GM12878 (cell line): Measurements from ENCODE around the gene ZNF625. TPM values are rescaled to one million over a fixed set of nuclear protein-coding genes. Genes with fewer than 3 reads are reported as not detected.

Experiments
- ATAC-seq: fragments of 200-7000 bp; cut with Tn5 transposase; 3 replicates; pipeline ENCODE4 v1.9.1; 2020; ENCODE audit warnings: mild to moderate bottlenecking, moderate library complexity
- BruUV-seq: library from RNA; stranded (reverse); fragments of 400-500 nt; replicated peaks from 2 replicates; lab custom pipeline; 2021; lab: Mats Ljungman, UMichigan
- CTCF ChIA-PET: fragments of 300-600 bp; sonication (Branson Sonifier 250); formaldehyde crosslinking; extraction: SDS; loops from one replicate; lab custom pipeline; 2021; ENCODE audit warnings: inconsistent platforms; lab: Yijun Ruan, JAX
- POLR2A ChIA-PET: fragments of 350-600 bp; formaldehyde crosslinking; extraction: SDS; loops from one replicate; lab custom pipeline; 2021; ENCODE audit warnings: inconsistent platforms; lab: Charles Lee
- RAD21 ChIA-PET: fragments of 300-600 bp; sonication (Branson Sonifier 250); formaldehyde crosslinking; loops from one replicate; lab custom pipeline; 2023; ENCODE audit warnings: antibody characterized with exemption; ENCODE audit not compliant: unreplicated experiment; lab: Charles Lee
- SMC1A ChIA-PET: fragments of 300-600 bp; sonication (Branson Sonifier 250); formaldehyde crosslinking; loops from one replicate; lab custom pipeline; 2023; ENCODE audit not compliant: unreplicated experiment, uncharacterized antibody; lab: Charles Lee
- DNase-seq: peaks from one replicate; pipeline ENCODE4 v3.0.0-alpha.2; 2011; ENCODE audit warnings: low read depth, low spot score
- FAIRE-seq: peaks from 3 replicates; lab custom pipeline; 2011; peaks lifted over from hg19 to GRCh38; lab: Jason Lieb, UNC
- H2AFZ ChIP-seq: 2 replicates; pipeline ENCODE4 v1.6.0; 2011; ENCODE audit warnings: low read depth, low read length, control low read depth; ENCODE audit not compliant: control insufficient read depth
- H3K27ac ChIP-seq: 2 replicates; pipeline ENCODE4 v1.5.1; 2011; ENCODE audit warnings: control low read depth; ENCODE audit not compliant: control insufficient read depth, insufficient read depth
- H3K27me3 ChIP-seq, 2 experiments: replicated peaks in 1 of 2; 2 replicates each; pipeline versions ENCODE4 v1.6.0 to v1.6.1; 2011; ENCODE audit warnings: low read length in 1 of 2; ENCODE audit not compliant: control insufficient read depth in 2 of 2, insufficient read depth in 2 of 2
- H3K36me3 ChIP-seq, 2 experiments: 2 replicates each; pipeline ENCODE4 v1.5.1; 2011; ENCODE audit warnings: low read length in 1 of 2; ENCODE audit not compliant: control insufficient read depth in 2 of 2, insufficient read depth in 2 of 2
- H3K4me1 ChIP-seq: 2 replicates; pipeline ENCODE4 v1.6.1; 2011; ENCODE audit warnings: mild to moderate bottlenecking, low read length, moderate library complexity, mixed read lengths; ENCODE audit not compliant: control insufficient read depth, insufficient read depth
- H3K4me2 ChIP-seq: 2 replicates; pipeline ENCODE4 v1.6.0; 2011; ENCODE audit warnings: control low read depth; ENCODE audit not compliant: control insufficient read depth, insufficient read depth
- H3K4me3 ChIP-seq: fragments of 200-600 bp; sonication (generic); 2 replicates; pipeline ENCODE4 v1.5.1; 2016
- H3K79me2 ChIP-seq: 2 replicates; pipeline ENCODE4 v1.6.0; 2011; ENCODE audit warnings: low read length; ENCODE audit not compliant: control insufficient read depth, insufficient read depth
- H3K9ac ChIP-seq: 2 replicates; pipeline ENCODE4 v1.8.0; 2011; ENCODE audit warnings: low read length, control low read depth, mixed read lengths; ENCODE audit not compliant: control insufficient read depth, insufficient read depth
- H3K9me3 ChIP-seq: replicated peaks from 3 replicates; pipeline ENCODE4 v1.5.1; 2011; ENCODE audit warnings: mild to moderate bottlenecking, low read length; ENCODE audit not compliant: control insufficient read depth, insufficient read depth
- H4K20me1 ChIP-seq: 2 replicates; pipeline ENCODE4 v1.6.0; 2011; ENCODE audit not compliant: control insufficient read depth, insufficient read depth
- BRCA1 ChIP-seq: IDR thresholded peaks from 2 replicates; pipeline ENCODE4 v1.6.1; 2011; ENCODE audit warnings: low read depth, low read length, improper control_type of control experiment
- DPF2 ChIP-seq: fragments of 450-650 bp; IDR thresholded peaks from 2 replicates; pipeline ENCODE4 v1.6.1; 2017; ENCODE audit warnings: mild to moderate bottlenecking
- GATAD2B ChIP-seq: fragments of 450-650 bp; conservative IDR thresholded peaks from 2 replicates; pipeline ENCODE4 v1.6.1; 2017; ENCODE audit warnings: low read depth, mild to moderate bottlenecking, moderate library complexity
- NBN ChIP-seq: fragments of 450-650 bp; IDR thresholded peaks from 2 replicates; pipeline ENCODE4 v1.6.1; 2016
- NFYA ChIP-seq: IDR thresholded peaks from 2 replicates; pipeline ENCODE4 v1.6.1; 2011; ENCODE audit warnings: low read depth, mild to moderate bottlenecking, low read length, improper control_type of control experiment, borderline replicate concordance
- RELA ChIP-seq: fragments of 450-650 bp; IDR thresholded peaks from 2 replicates; pipeline ENCODE4 v1.8.0; 2014; ENCODE audit warnings: borderline replicate concordance; ENCODE audit not compliant: partially characterized antibody
- RUNX3 ChIP-seq: IDR thresholded peaks from 2 replicates; pipeline ENCODE4 v1.6.1; 2012; ENCODE audit warnings: low read length, inconsistent platforms
- SRF ChIP-seq, 2 experiments: IDR thresholded peaks; 2 replicates each; pipeline ENCODE4 v1.6.1; 2011; ENCODE audit warnings: low read depth in 2 of 2, low read length in 2 of 2, mild to moderate bottlenecking in 1 of 2, moderate library complexity in 1 of 2
- ZNF217 ChIP-seq: fragments of 450-650 bp; IDR thresholded peaks from 2 replicates; pipeline ENCODE4 v1.6.1; 2017; ENCODE audit warnings: antibody characterized with exemption, mild to moderate bottlenecking
- WGBS: methylation state at CpG from one replicate; pipeline ENCODE4 v1.1.6; 2016; ENCODE audit warnings: low lambda C conversion rate; ENCODE audit not compliant: insufficient replicate concordance, insufficient coverage; ENCODE audit errors: missing lambda C conversion rate; 5-methylcytosine and 5-hydroxymethylcytosine counted together
- in situ Hi-C: fragments of 300-500 bp; cut with MboI; formaldehyde crosslinking; loops from 9 replicates; pipeline ENCODE4 v1.14.3; 2018; ENCODE audit warnings: mixed read lengths
- intact Hi-C: fragments of 100-400 bp; cut with micrococcal nuclease; formaldehyde crosslinking; loops from one replicate; pipeline ENCODE4 v1.14.2; 2022; ENCODE audit not compliant: unreplicated experiment
- polyA plus RNA-seq, 11 experiments: library from polyadenylated mRNA; depleted of rRNA in 4 of 11; unstranded in 6 of 11; stranded (reverse) in 5 of 11; fragments of >200 nt; fragmentation: Nextera tagmentation in 4 of 11; fragmentation: Illumina TruSeq in 1 of 11; extraction: Ambion mirVana in 4 of 11; extraction: Trizol in 1 of 11; gene quantifications; 1 replicate in 1 of 11; 2 replicates in 10 of 11; pipeline versions ENCODE4 v1.2.1 to v1.2.3, GENCODE V29; 2011 to 2016; ENCODE audit warnings: inconsistent platforms in 2 of 11, missing spikeins in 2 of 11, low read depth in 1 of 11
- total RNA-seq, 4 experiments: library from RNA; depleted of rRNA in 3 of 4; stranded (reverse); fragments of >200 nt in 3 of 4; fragmentation: Illumina TruSeq in 1 of 4; extraction: Trizol in 1 of 4; gene quantifications; 2 replicates each; pipeline versions ENCODE4 v1.2.1 to v1.2.3, GENCODE V29; 2013 to 2021

Gene ZNF625
- total and polyA plus RNA-seq, 10 of the 15 experiments (the other 5 are each of a cell fraction or from before 2014, with no cell fraction given) = 0.52 to 5.0 (median 1.3) TPM

GRCh38 chr19:12098040-12098439 is 58.5 kb downstream of the ZNF625 start:
- Histone ChIP-seq H3K36me3 (no peaks in the 10 kb centered on the region), H3K9ac (no peak overlapping the region), H3K9me3 (peaks cover 2% of the 10 kb centered on the region; the same call in 2 of the 3 replicates), H3K27ac (no peak overlapping the region), H4K20me1 (no peaks in the 10 kb centered on the region), H3K27me3 (no peaks in the 10 kb centered on the region), H3K4me3 (no peak overlapping the region), H3K4me1 (no peaks in the 10 kb centered on the region), H3K79me2 (no peaks in the 10 kb centered on the region), H2AFZ (no peak overlapping the region), H3K4me2 (no peak overlapping the region)
- WGBS = 90% methylated on average over 9 of the region's 9 CpGs
- FAIRE-seq = no peak
- SMC1A ChIA-PET = interaction anchor here (1.7 kb wide), 1 partner anchor 10 kb away, joined by 5 read pairs; no protein-coding TSS in a partner anchor
- no peak for DNase-seq
- POLR2A ChIA-PET = interaction anchor here (0.6 kb wide), 1 partner anchor 328 kb away, joined by 3 read pairs; no protein-coding TSS in a partner anchor
- ATAC-seq = no peak
- intact Hi-C loops = no loop called here
- no peak for TF ChIP-seq RELA
- TF ChIP-seq RUNX3 = no peak
- no peak for TF ChIP-seq GATAD2B
- no peak for TF ChIP-seq ZNF217
- no peak for TF ChIP-seq SRF (IDR thresholded peaks at IDR 0.05; ENCODE audit: low read depth in 2 of 2, low read length in 2 of 2)
- no peak for TF ChIP-seq BRCA1
- TF ChIP-seq NFYA = no peak
- TF ChIP-seq NBN = no peak
- no peak for TF ChIP-seq DPF2
- RAD21 ChIA-PET = no interaction called here
- CTCF ChIA-PET = interaction anchor here (1.1 kb wide), 1 partner anchor 175 kb away, joined by 3 read pairs; no protein-coding TSS in a partner anchor
- BruUV-seq = no TSS peak
- in situ Hi-C loops = no loop called here
